Measurements from ENCODE around the gene STX3.

STX3 gene

GRCh38 chr11:59792507-59792906 lies 37.3 kb downstream of the STX3 start:
- ChIA-PET POLR2A (no interaction called here), CTCF (interaction anchor here (1.2 to 3.2 kb wide), 2 partner anchors 8 to 9 kb away, joined by 4 to 14 read pairs; no protein-coding TSS in a partner anchor)
- Histone ChIP-seq H3K27ac (ENCODE audit: insufficient read depth in 1 of 2, low read depth in 1 of 2, low read length in 2 of 2, poor library complexity in 1 of 2, severe bottlenecking in 2 of 2) (no peak overlapping the region), H3K4me1 (ENCODE audit: control extremely low read depth in 1 of 4, control insufficient read depth in 4 of 4, insufficient read depth in 4 of 4, low read length in 3 of 4) (no peaks in the 10 kb centered on the region), H3K4me3 (ENCODE audit: control insufficient read depth in 1 of 7, extremely low read depth in 1 of 7, insufficient read depth in 4 of 7, low read depth in 2 of 7, low read length in 6 of 7) (no peak overlapping the region), H3K36me3 (ENCODE audit: control insufficient read depth in 4 of 4, insufficient read depth in 4 of 4, low read length in 3 of 4) (peaks cover 13 to 87% (median 55%) of the 10 kb centered on the region in 4 experiments), H3K9me3 (ENCODE audit: control extremely low read depth in 1 of 5, control insufficient read depth in 4 of 5, insufficient read depth in 2 of 5, low read depth in 1 of 5, low read length in 4 of 5) (no peaks in the 10 kb centered on the region), H3K27me3 (replicated peaks in 2 of 5; ENCODE audit: control insufficient read depth in 4 of 5, insufficient read depth in 5 of 5, low read length in 4 of 5) (no peaks in the 10 kb centered on the region)
- 78% methylated on average over 1 of the region's 1 CpG for WGBS (ENCODE audit: insufficient coverage)
- no peak for DNase-seq

- POLR2A ChIA-PET, result no interaction called here
- 100% methylated on average over 1 of the region's 3 CpGs for WGBS (ENCODE audit: insufficient coverage)
- Histone ChIP-seq H3K4me1 (ENCODE audit: control extremely low read depth in 1 of 4, control insufficient read depth in 4 of 4, insufficient read depth in 4 of 4, low read length in 3 of 4) (no peaks in the 10 kb centered on the region), H3K27me3 (replicated peaks in 2 of 5; ENCODE audit: control insufficient read depth in 4 of 5, insufficient read depth in 5 of 5, low read length in 4 of 5) (no peaks in the 10 kb centered on the region), H3K9me3 (ENCODE audit: control extremely low read depth in 1 of 5, control insufficient read depth in 4 of 5, insufficient read depth in 2 of 5, low read depth in 1 of 5, low read length in 4 of 5) (no peaks in the 10 kb centered on the region), H3K36me3 (ENCODE audit: control insufficient read depth in 4 of 4, insufficient read depth in 4 of 4, low read length in 3 of 4) (peaks cover 13 to 78% (median 49%) of the 10 kb centered on the region in 4 experiments), H3K4me3 (ENCODE audit: control insufficient read depth in 1 of 7, extremely low read depth in 1 of 7, insufficient read depth in 4 of 7, low read depth in 2 of 7, low read length in 6 of 7) (no peak overlapping the region), H3K27ac (ENCODE audit: insufficient read depth in 1 of 2, low read depth in 1 of 2, low read length in 2 of 2, poor library complexity in 1 of 2, severe bottlenecking in 2 of 2) (no peak overlapping the region)
- DNase-seq, result no peak
- CTCF ChIA-PET, result interaction anchor here (1.4 to 3.2 kb wide), 2 partner anchors 7 to 33 kb away, joined by 4 to 14 read pairs; no protein-coding TSS in a partner anchor
These were observed 39.2 kb downstream of the STX3 start for GRCh38 chr11:59794417-59794816.

GRCh38 chr11:59800390-59801025 lies 45.3 kb downstream of the STX3 start:
- Histone ChIP-seq H3K27ac (ENCODE audit: insufficient read depth in 1 of 2, low read depth in 1 of 2, low read length in 2 of 2, poor library complexity in 1 of 2, severe bottlenecking in 2 of 2) (no peak overlapping the region), H3K4me3 (ENCODE audit: control insufficient read depth in 1 of 7, extremely low read depth in 1 of 7, insufficient read depth in 4 of 7, low read depth in 2 of 7, low read length in 6 of 7) (no peak overlapping the region), H3K36me3 (ENCODE audit: control insufficient read depth in 4 of 4, insufficient read depth in 4 of 4, low read length in 3 of 4) (peaks cover 2 to 65% (median 18%) of the 10 kb centered on the region in 4 experiments), H3K27me3 (replicated peaks in 2 of 5; ENCODE audit: control insufficient read depth in 4 of 5, insufficient read depth in 5 of 5, low read length in 4 of 5) (no peaks in the 10 kb centered on the region), H3K9me3 (ENCODE audit: control extremely low read depth in 1 of 5, control insufficient read depth in 4 of 5, insufficient read depth in 2 of 5, low read depth in 1 of 5, low read length in 4 of 5) (no peaks in the 10 kb centered on the region), H3K4me1 (ENCODE audit: control extremely low read depth in 1 of 4, control insufficient read depth in 4 of 4, insufficient read depth in 4 of 4, low read length in 3 of 4) (peaks cover 0 to 20% (median 14%) of the 10 kb centered on the region in 4 experiments)
- POLR2A ChIA-PET, result no interaction called here
- 97% methylated on average over 7 of the region's 7 CpGs for WGBS (ENCODE audit: insufficient coverage)
- CTCF ChIA-PET, result interaction anchor here (1.1 to 3.2 kb wide), 13 partner anchors 8 to 451 kb away, joined by 3 to 74 read pairs (median 7); partner anchors contain the start of genes MRPL16 and STX3
- DNase-seq, result no peak

GRCh38 chr11:59801160-59801706 lies 46.1 kb downstream of the STX3 start:
- no peak for DNase-seq
- ChIA-PET CTCF (interaction anchor here (1.1 to 3.2 kb wide), 21 partner anchors 8 to 450 kb away, joined by 3 to 74 read pairs (median 6); partner anchors contain the start of genes MRPL16 and STX3), POLR2A (interaction anchor here (0.6 to 1.2 kb wide), 2 partner anchors 47 to 273 kb away, joined by 3 to 5 read pairs; partner anchors contain the start of gene STX3)
- H3K27me3 ChIP-seq (replicated peaks in 2 of 5; ENCODE audit: control insufficient read depth in 4 of 5, insufficient read depth in 5 of 5, low read length in 4 of 5), result no peaks in the 10 kb centered on the region
- WGBS (ENCODE audit: insufficient coverage), result 93% methylated on average over 2 of the region's 2 CpGs
- H3K27ac ChIP-seq (ENCODE audit: insufficient read depth in 1 of 2, low read depth in 1 of 2, low read length in 2 of 2, poor library complexity in 1 of 2, severe bottlenecking in 2 of 2), result no peak overlapping the region
- H3K4me1 ChIP-seq (ENCODE audit: control extremely low read depth in 1 of 4, control insufficient read depth in 4 of 4, insufficient read depth in 4 of 4, low read length in 3 of 4), result peaks cover 0 to 20% (median 15%) of the 10 kb centered on the region in 4 experiments
- H3K9me3 ChIP-seq (ENCODE audit: control extremely low read depth in 1 of 5, control insufficient read depth in 4 of 5, insufficient read depth in 2 of 5, low read depth in 1 of 5, low read length in 4 of 5), result no peaks in the 10 kb centered on the region
- H3K4me3 ChIP-seq (ENCODE audit: control insufficient read depth in 1 of 7, extremely low read depth in 1 of 7, insufficient read depth in 4 of 7, low read depth in 2 of 7, low read length in 6 of 7), result no peak overlapping the region
- H3K36me3 ChIP-seq (ENCODE audit: control insufficient read depth in 4 of 4, insufficient read depth in 4 of 4, low read length in 3 of 4), result peaks cover 2 to 65% (median 15%) of the 10 kb centered on the region in 4 experiments

GRCh38 chr11:59801981-59802638 lies 46.9 kb downstream of the STX3 start:
- DNase-seq, result peak in 2 of 3 donors; percentile 18 to 28
- no peaks in the 10 kb centered on the region for H3K9me3 ChIP-seq (ENCODE audit: control extremely low read depth in 1 of 5, control insufficient read depth in 4 of 5, insufficient read depth in 2 of 5, low read depth in 1 of 5, low read length in 4 of 5)
- H3K27ac ChIP-seq (ENCODE audit: insufficient read depth in 1 of 2, low read depth in 1 of 2, low read length in 2 of 2, poor library complexity in 1 of 2, severe bottlenecking in 2 of 2), result no peak overlapping the region
- ChIA-PET POLR2A (interaction anchor here (0.6 to 1.2 kb wide), 3 partner anchors 48 to 274 kb away, joined by 3 to 5 read pairs (median 4); partner anchors contain the start of gene STX3), CTCF (interaction anchor here (0.9 to 3.2 kb wide), 21 partner anchors 8 to 449 kb away, joined by 3 to 74 read pairs (median 6); partner anchors contain the start of genes MRPL16 and STX3)
- H3K4me1 ChIP-seq (ENCODE audit: control extremely low read depth in 1 of 4, control insufficient read depth in 4 of 4, insufficient read depth in 4 of 4, low read length in 3 of 4), result peaks cover 2 to 27% (median 21%) of the 10 kb centered on the region in 4 experiments
- 68% methylated on average over 5 of the region's 5 CpGs for WGBS (ENCODE audit: insufficient coverage)
- no peak overlapping the region for H3K4me3 ChIP-seq (ENCODE audit: control insufficient read depth in 1 of 7, extremely low read depth in 1 of 7, insufficient read depth in 4 of 7, low read depth in 2 of 7, low read length in 6 of 7)
- H3K27me3 ChIP-seq (replicated peaks in 2 of 5; ENCODE audit: control insufficient read depth in 4 of 5, insufficient read depth in 5 of 5, low read length in 4 of 5), result no peaks in the 10 kb centered on the region
- peaks cover 2 to 69% (median 17%) of the 10 kb centered on the region in 4 experiments for H3K36me3 ChIP-seq (ENCODE audit: control insufficient read depth in 4 of 4, insufficient read depth in 4 of 4, low read length in 3 of 4)

- H3K27ac ChIP-seq (ENCODE audit: insufficient read depth in 1 of 2, low read depth in 1 of 2, low read length in 2 of 2, poor library complexity in 1 of 2, severe bottlenecking in 2 of 2), result no peak overlapping the region
- no peak overlapping the region for H3K4me3 ChIP-seq (ENCODE audit: control insufficient read depth in 1 of 7, extremely low read depth in 1 of 7, insufficient read depth in 4 of 7, low read depth in 2 of 7, low read length in 6 of 7)
- peaks cover 2 to 69% (median 15%) of the 10 kb centered on the region in 4 experiments for H3K36me3 ChIP-seq (ENCODE audit: control insufficient read depth in 4 of 4, insufficient read depth in 4 of 4, low read length in 3 of 4)
- peaks cover 6 to 33% (median 26%) of the 10 kb centered on the region in 4 experiments for H3K4me1 ChIP-seq (ENCODE audit: control extremely low read depth in 1 of 4, control insufficient read depth in 4 of 4, insufficient read depth in 4 of 4, low read length in 3 of 4)
- no peaks in the 10 kb centered on the region for H3K9me3 ChIP-seq (ENCODE audit: control extremely low read depth in 1 of 5, control insufficient read depth in 4 of 5, insufficient read depth in 2 of 5, low read depth in 1 of 5, low read length in 4 of 5)
- ChIA-PET CTCF (interaction anchor here (0.9 to 8.0 kb wide), 10 partner anchors 10 to 76 kb away, joined by 3 to 74 read pairs (median 12); partner anchors contain the start of gene STX3), POLR2A (interaction anchor here (1.2 kb wide), 1 partner anchor 48 kb away, joined by 5 read pairs; the partner anchor contains the start of gene STX3)
- 8% methylated on average over 2 of the region's 4 CpGs for WGBS (ENCODE audit: insufficient coverage)
- peak; percentile 66 to 75 (median 75) for DNase-seq
- no peaks in the 10 kb centered on the region for H3K27me3 ChIP-seq (replicated peaks in 2 of 5; ENCODE audit: control insufficient read depth in 4 of 5, insufficient read depth in 5 of 5, low read length in 4 of 5)
These were observed 47.5 kb downstream of the STX3 start for GRCh38 chr11:59802639-59803176.
